Measurements from ENCODE around the gene AKT1S1.

AKT1S1 gene

DNA sequence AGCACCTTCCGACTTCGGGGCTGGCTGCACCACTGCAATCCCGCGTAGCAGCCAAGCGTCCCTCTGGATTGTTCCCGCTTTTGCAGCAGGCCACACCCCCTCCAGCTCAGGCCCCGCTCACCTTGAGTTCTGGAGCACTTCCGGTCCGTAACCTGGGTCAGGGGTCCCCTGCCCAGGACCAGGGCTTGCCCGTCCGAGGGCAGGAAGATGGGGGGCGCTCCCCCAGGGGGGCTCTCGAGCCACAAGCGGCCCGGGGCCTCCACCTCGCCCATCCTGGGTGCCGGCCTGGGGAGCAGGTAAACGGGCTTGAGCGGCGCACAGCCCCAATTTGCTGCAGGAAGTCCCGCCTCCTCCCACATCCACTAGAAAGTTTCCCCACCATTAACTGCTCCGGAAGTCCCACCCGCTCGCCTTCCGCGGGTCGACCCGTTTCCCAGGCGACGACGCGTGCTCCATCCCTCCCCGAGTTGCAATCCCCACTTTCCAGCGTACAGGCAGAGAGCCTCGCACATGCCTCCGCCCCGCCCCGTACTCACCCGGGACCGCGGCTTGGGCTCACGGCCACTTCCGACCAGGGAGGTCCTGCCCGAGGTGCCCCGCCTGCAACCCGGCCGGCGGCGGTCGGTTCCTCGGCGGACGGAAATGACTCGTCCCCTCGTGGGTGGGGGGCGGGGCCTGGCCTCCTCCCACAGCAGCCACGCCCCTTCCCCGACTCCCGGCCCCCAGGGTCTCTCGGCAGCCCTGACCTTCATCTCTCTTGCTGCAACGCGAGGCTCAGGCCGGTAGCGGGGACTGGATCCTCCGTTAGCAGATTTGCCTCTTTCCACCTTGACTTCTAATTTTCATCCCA is 10.0 kb downstream of the AKT1S1 start, which contains the start of gene PNKP:
Gene PNKP (minus strand): TSS at position 644 of the 850 bp plus-strand sequence. CDS start 372 bp downstream, at position 272.
- peak; percentile 94 to 99 (median 98) for DNase-seq

DNA sequence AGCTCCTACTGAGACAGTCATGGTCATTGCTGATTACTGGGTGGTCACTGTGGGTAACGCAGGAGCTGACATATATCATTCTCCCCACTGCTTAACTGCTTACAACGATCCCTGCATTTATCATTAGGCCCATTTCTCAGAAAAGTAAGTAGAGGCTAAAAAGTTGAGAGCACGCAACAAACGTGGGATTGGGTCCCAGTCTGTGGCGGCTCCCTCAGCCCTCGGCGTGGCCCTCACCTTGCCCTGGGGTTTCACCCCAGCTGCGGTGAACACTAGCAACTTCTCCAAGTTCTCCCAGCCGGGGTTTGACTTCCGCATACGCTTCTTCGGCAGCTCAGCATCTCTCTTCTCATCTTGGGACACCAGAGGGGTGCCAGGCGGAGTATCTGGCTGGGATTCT is 12.3 kb downstream of the AKT1S1 start:
- DNase-seq: no peak

DNA sequence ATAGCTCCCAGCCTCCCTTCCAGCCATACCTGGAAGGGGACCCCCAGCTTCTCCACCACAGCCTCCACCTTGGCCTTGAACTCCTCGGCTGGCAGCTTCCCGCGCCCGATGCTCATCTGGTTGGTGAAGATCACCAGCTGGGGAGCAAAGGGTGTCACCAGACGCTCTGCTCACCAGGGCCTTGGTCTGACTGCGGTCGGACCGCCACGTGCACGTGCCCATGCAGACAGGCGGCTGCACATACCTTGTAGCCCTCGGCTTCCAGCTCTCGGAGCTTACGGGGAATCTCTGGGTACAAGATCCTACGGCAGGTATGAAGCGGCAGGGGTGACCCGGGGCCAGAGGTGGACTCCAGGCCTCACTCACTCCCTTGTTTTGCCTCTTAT is 13.2 kb downstream of the AKT1S1 start:
- no peak for DNase-seq

DNA sequence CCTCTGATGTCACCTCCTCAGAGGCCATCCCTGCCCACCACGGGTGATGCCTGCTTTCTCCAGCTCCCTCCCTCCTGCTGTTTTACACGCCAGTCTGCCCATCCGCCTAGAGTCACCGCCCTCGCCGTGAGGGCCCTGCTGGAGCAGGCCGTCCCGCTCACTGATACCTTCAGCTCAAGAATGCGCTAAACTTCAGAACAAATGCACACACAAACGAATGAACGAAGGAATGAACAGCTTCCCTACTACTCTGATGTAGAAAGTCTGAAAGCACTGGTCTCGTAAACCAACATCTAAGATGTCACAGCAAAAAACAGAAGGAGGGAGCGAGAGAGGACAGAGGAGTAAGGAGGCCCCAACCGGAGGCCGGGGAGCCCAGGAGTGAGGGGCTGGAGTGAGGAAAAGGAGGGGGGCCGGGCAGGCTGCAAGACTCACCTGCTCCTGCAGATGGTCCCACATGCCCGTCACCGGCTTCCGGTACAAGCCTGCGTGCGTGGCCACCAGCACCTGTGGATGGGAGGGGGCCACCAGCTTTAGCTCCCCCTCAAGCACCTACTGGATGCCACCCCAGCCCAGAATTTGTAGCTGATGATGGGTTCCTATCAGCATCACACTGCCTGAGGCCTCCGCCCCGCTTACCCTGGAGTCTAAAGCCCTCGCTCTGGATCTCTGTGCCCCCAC is 13.8 kb downstream of the AKT1S1 start:
- DNase-seq: no peak

DNA sequence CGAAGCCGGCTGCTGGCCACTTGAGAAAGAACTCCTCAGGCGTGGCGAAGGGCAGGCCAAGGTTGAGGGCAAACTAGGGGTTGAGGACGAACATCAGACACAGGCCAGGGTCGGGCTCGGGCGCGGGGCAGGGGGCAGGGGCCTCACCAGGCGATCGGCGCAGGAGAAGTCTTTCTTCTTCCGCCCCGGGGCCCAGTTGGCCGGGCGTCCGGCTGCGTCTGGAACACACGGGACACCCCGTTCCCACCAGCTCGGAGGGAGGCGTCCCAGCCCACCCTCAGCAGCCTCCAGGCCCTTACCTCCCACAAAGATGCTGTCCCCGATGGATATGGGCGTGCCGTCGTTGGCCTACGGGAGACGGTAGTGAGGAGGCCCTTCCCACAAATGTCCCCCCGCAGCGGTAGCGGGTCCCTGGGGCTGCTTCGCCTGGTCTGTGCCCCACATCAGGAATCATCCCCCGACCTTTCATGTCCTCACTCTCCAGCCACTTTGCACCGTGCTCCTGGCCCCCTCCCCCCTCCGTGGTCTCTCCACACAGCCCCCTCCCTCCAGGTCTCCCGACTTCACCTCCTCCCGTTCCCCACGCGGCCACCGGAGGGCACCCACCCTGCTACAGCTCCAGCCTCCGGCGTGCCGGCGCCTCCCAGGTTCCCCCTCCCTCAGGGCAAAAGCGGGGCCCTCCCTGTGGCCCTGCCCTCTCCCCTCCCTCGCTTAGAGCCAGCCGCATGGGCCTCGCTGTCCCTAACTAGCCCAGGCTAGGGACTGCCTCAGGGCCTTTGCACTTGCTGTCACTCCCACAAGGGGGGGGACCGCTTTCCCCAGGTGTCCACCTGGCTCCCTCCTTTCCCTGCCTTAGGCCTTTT is 14.5 kb downstream of the AKT1S1 start:
- no peak for DNase-seq

DNA sequence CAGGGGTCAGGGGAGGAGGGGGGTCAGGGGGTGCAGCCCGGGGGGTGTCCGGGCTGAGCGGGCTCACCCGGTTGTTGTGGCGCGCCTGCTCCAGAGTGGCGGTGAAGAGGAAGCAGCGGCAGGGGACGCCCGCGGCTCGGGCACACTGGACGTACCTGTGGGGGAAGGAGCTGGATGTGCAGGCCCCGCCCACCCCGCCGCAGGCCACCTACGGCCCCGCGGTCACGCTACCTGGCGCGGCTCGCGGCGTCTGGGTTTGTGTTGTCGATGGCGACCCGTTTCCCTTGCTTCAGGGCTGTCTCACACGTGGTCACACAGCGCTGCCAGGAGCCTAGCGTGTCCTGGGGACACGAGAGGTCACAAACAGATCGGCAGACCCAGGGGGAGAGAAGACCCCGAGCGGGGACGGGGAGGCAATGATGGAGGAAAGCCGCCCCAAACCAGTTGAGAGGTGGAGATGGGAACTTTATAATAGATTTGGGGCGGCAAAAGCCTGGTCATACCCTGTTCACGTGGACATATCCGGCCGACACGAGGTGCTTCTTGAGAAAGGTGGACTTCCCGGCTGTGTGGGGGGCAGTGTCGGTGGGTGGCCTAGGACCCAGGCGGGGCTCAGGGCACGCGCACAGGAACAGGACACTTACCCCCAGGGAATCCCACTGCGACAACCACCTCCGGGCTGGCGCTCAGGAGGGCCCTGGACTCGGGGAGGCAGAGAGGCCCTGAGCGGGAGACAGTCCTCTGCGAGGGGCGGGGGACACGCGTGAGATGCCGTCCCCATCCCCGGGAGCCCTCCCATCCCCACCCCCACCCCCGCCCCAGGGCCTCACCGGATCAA is 15.4 kb downstream of the AKT1S1 start:
- no peak for DNase-seq

DNA sequence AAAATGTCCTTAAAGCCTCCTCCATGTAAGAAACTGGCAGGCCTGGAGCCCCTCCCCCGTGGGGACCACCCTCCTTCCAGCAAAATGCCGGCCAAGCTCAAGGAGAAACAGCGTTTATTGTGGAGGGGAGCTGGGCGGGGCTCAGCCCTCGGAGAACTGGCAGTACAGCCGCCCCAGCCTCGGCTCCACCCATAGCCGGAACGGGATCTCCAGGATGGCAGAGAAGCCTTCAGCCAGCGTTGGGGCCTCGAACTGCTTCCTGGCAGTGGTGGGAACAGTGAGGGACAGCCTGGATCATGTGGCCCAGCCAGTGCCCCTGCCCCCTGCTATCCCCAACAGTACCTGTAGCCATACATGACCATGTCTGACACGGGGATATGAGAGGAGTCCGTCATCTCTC is 16.0 kb downstream of the AKT1S1 start:
- no peak for DNase-seq

DNA sequence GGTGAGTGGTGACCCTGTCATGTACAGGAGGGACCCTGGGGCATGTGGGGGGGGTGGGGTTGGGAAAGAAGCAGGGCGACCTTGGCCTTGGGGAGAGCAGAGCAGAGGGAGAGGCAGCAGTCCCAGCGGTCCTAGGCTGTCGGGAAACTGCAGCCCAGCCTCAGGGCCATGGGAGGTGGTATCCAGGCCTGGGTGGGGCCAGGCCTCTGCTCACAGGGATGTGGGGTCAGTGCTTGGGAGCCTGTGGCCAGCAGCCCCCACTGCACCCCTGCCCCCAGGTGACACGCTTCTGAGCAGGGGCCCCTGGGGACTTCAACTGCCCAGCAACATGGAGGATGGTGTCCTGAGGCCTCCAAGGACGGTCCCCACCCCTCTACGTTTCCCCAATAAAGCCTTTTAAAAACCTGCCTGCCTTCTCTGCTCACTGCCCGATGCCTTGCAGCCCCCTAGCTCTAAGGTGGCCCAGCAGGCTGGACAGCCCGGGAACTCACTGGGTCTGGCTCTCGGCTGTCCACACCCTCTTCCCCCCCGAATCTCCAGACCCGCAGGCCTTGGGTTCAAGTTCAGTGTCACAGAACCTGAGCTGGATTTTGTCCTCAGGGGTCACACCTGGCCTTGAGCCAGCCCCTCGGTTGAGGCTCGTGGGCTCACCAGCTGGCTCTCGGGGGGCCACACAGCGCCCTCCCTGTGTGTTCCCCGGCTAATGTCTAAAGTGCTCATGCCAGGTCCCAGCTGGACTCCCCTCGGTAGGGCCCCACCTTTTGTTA is 16.6 kb downstream of the AKT1S1 start:
- no peak for DNase-seq

DNA sequence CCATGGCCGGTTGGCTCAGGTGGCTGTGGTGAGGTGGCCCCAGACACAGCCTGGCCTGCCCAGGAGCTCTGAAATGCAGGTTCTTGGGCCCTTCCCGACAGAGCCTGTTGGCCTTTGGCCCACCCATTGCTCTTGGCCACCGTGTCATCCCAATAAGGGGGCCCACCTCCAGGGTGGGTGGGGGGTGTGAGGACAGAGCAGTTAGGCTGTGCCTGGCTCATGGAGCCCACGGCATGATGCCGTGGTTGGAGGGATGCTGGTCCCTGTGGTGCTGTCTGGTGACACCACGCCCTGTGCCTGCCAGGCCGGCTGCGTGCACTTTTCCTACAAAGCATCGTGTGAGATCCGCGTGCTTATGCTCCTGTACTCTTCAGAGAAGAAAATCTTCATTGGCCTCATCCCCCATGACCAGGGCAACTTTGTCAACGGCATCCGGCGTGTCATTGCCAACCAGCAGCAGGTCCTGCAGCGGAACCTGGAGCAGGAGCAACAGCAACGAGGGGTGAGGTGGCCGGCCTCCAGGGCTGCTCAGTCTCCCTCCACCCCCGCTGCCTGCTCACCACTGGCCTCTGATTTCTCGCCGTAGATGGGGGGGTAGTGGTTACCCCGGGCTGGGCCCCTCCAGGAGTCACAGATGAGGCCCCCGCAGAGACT is 17.3 kb downstream of the AKT1S1 start:
- DNase-seq: no peak

DNA sequence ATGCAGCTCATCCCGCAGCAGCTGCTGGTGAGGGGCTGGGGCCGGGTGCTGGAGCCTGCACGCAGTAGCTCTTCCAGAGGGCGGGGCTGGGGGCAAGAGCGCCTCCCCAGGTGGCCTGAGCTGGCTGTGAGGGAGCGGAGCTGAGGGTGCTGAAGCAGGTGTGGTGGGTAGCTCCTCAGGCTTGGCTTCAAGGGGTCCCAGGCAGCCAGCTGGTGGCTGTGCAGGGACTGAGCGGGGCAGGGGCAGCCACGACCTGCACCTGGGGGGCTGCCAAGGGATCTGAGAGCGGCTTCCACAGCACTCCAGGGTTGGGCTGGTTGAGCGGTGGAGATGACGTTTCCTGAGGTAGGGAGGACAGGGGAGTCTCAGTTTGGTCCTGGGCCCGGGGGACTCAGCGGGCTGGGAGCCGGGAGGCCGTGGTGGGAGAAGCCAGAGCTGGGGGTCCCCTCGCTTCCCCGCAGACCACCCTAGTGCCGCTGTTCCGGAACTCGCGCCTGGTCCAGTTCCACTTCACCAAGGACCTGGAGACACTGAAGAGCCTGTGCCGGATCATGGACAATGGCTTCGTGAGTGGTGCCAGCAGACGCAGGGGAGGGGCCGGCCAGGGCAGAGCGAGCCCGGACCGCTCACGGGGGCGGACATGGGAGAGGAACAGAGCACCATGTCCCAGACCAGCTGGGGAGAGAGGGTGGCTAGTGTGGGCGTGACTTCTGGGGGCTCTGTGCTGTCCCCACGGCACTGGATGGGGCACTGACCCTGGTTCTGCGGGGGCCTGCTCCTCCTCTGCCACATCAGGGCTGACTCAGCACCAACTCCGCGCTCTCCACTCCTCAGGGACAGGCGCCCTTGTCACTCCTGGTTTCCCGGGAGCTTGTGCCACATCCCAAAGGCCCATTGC is 18.8 kb downstream of the AKT1S1 start:
- peak in 9 of 14 donors; percentile 21 to 79 (median 45) for DNase-seq

DNA sequence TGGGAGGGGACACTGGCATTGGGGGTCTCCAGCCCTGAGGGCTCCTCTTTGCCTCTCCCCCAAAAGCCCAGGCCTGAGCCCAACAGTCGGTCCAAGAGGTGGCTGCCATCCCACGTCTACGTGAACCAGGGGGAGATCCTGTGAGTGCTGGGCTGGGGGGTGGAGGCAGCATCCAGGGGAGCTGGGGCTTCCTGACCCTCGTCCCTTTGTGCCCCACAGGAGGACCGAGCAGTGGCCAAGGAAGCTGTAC is 19.4 kb downstream of the AKT1S1 start:
- no peak for DNase-seq

DNA sequence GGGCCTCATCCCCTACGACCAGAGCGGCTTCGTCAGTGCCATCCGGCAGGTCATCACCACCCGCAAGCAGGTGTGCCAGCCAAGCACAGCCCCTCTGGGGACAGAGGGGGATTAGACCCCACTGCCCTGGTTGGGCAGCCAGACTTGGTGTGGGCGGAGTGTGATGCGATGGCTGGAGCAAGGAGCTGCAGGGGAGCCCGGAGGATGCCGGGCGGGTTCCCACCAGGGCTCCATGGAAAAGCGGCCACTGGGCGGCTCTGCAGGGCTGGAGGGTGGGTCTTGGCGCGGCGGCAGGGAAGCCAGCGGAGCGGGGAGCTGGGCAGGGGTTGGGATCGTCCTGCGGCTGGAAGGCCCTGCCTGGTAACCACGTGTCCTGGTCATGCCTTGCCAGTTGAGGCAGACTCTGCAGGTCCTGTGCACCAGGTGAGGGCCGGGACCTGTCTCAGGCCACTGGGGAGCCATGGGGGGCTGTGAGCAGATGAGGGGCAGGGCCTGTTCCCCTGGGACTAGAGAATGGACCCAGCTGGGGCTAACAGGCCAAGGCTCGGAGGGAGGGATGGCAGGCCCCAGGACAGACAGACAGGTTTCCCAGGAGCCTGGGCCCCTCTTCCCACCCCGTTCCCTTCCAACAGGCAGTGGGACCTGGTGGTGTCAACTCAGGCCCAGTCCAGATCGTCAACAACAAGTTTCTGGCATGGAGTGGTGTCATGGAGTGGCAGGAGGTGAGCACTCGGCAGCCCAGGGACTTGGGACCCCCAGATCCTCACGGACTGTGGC is 19.9 kb downstream of the AKT1S1 start:
- no peak for DNase-seq

DNA sequence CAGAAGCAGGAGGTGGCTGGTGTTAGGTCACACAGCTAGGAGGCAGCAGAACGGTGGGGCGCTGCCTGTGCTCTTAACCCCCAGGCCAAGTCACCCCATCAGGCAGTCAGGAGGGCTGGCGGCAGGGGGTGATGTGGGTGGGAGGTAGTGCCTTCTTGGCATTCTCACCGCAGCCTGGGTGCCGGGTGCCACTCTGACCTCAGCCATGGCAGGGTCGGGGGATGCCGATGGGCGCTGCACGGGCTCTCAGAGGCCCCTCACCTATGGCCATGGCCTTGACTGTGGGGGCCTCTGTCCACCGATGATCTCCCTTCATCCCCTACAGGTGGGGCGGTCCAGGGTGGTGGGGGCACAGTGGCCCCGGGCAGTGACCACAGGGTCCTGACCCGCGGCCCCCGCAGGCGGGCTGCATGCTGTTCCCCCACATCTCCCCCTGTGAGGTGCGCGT is 20.6 kb downstream of the AKT1S1 start:
- no peak for DNase-seq

DNA sequence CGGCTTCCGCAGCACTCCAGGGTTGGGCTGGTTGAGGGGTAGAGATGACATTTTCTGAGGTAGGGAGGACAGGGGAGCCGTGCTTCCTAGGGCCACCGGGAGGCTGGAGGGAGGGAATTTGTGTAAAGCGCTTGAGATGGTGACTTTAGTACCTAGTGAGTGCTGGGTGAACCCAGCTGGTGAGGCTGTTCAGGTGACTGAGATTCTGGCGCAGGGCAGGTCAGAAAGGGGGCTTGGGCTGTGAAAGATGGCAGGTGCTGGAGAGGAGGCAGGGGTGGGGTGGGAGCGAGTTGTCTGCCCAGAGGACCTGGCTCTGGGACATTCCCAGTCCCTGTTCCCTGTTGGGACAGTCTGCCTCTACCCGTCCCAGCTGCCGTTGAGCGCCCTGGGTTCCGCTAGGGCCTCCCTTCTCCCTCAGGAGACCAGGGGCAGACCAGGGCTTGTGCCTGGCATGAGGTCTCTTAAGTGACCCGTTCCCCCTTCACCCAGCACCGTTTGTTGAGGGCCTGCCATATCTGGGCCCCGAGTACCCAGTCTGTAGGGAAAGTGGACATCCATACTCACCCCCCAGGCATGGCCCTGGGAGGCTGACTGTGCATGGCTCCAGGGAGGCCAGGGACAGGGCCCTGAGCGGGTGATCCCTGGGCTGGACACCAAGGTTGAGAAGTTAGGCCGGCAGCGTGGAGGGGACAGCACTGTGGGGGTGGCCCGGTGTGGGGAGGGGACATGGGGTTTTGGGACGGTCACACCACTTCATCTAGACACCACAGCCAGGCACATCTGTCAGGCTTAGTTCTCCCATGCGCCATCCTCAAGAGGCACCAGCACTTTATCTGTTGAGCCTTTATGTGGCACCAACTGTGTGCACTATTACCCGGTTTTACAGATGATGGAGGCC is 21.2 kb downstream of the AKT1S1 start:
- no peak for DNase-seq

DNA sequence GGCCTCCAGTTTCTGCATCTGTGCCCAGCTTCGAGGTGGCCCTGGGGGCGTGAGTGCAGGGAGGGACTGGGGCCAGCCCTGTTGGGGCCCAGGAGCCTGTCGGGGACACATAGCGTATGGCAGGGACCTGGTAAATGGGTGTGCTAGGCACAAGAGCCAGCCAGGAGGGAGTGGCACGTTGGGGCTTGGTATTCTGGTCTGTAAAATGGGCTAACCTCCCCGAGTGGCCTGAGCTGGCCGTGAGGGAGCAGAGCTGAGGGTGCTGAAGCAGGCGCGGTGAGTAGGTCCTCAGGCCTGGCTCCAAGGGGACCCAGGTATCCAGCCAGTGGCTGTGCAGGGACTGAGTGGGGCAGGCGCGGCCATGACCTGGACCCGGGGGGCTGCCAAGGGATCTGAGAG is 21.9 kb downstream of the AKT1S1 start:
- no peak for DNase-seq

DNA sequence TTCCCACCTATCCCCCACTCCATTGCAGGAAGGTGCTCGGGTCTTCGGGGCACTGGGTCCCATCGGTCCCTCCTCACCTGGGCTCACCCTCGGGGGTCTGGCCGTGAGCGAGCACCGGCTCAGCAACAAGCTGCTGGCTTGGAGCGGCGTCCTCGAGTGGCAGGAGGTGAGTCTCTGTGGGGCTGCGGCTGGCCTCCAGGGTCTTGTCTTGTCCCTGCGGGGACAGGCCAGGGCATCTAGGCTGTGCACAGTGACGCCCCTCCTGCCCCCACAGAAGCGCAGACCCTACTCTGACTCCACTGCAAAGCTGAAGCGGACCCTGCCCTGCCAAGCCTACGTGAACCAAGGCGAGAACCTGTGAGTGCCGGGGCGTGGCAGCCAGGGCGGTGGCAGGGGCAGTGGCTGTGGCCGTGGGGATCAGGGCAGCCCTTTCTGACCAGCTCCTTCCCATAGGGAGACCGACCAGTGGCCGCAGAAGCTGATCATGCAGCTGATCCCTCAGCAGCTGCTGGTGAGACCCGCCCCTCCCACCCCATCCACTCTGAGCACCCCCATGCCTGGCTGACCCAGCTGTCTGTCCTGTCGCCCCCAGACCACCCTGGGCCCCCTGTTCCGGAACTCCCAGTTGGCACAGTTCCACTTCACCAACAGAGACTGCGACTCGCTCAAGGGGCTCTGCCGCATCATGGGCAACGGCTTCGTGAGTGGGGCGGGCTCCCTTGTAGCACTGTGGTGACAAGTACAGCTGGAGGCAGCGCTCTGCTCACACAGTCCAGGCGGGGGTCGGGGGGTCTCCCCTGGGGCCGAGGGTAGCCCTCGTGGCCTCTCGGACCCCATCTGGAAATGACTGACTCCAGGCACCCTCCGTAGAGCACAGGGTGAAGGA is 22.5 kb downstream of the AKT1S1 start:
- no peak for DNase-seq

DNA sequence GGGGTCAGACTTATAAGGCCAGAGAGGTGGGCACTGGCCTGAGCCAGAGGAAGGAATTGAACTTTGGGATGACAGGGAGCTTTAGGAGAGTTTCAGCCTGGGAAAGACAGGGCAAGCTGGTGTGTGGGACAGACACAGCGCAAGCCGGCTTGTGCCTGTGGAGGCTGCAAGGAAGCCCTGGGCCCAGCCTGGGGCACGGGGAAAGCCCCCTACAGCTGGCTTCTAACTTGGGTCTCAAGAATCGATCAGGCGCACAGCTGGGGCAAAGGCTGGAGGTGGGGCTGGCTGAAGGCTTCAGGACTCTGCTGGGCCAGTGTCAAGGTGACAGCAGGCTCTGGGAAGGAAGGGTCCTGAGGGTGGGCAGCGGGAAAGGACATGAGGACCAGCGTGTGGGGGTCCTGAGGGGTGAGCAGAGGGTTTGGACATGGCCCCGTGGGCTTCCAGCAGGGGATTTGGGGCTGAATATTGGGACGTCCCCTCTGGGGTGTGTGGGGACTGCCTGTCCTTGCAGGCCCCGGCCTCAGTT is 23.2 kb downstream of the AKT1S1 start:
- DNase-seq: no peak

All from C1 segment of cervical spinal cord (tissue), 14 donors.